GM18520 (cell line): ENCODE results near the gene KIFC1.
"Not testable (repeated sequence)": the region's sequence is repeated elsewhere in the genome, so short reads cannot be mapped to it uniquely, and the experiment has no call there.

ENCODE experiments used
- ATAC-seq: cut with Tn5 transposase; IDR thresholded peaks from one replicate; pipeline ENCODE4 v1.9.1; 2021; ENCODE audit not compliant: unreplicated experiment

The KIFC1 gene

GRCh38 chr6:33373960-33374910 is 17.4 kb upstream of the KIFC1 start:
- ATAC-seq = no peak

DNA sequence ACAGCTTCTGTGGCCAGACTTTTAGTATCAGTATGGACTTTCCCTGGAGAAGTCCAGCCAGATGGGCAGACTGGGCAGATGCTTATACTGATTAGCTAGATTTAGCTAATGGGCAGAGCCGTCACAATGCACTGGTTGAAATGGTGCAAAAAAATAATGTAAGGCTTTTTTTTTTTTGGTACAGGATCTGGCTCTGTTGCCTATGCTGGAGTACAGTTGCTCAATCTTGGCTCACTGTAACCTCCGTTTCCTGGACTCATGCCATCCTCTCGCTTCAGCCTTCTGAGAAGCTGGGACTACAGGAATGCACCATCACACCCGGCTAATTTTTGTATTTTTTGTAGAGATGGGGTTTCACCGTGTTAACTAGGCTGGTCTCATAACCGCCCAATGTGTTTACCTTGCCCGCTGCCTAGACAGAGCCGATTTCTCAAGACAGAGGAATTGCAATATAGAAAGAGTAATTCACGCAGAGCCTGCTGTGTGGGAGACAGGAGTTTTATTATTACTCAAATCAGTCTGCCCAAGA is 16.4 kb upstream of the KIFC1 start:
- ATAC-seq = no peak

GRCh38 chr6:33377171-33377570 is 14.5 kb upstream of the KIFC1 start:
- no peak for ATAC-seq

- ATAC-seq = not testable (repeated sequence)
Observed at GRCh38 chr6:33379184-33379583, 12.4 kb upstream of the KIFC1 start.

DNA sequence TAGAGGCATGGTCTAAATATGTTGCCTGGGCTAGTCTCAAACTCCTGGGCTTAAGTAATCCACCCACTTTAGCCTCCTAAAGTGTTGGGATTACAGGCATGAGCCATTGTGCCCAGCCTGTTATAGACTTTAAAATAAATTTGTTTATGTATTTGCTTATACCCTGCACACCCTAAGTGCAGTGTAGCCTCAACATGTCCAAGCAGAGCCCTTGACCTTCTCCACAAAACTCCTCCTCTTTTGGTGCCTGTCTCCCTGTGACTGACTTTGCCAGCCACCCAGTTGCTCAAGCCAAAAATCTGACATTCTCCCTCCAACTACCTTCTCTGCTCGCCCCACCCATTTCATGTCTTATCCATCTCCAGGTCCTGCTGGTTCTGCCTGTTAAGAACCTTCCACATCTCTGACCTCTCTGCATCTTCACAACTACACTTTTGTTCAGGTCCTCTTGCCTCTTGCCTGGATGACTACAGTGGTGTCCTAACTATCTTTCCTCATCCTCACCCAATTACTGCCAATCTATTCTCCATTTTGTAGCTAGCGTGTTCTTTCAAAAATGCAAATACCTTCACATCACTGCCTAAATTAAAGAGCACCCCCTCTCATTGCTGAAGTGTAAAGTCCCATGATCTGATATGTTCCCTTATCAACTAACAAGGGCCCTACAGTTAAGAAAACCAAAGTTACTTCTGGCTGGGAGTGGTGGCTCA is 11.2 kb upstream of the KIFC1 start:
- no peak for ATAC-seq

- ATAC-seq = no peak
Observed at GRCh38 chr6:33383427-33384185, 8.0 kb upstream of the KIFC1 start.

- ATAC-seq = no peak
Observed at GRCh38 chr6:33384581-33385020, 7.0 kb upstream of the KIFC1 start.

DNA sequence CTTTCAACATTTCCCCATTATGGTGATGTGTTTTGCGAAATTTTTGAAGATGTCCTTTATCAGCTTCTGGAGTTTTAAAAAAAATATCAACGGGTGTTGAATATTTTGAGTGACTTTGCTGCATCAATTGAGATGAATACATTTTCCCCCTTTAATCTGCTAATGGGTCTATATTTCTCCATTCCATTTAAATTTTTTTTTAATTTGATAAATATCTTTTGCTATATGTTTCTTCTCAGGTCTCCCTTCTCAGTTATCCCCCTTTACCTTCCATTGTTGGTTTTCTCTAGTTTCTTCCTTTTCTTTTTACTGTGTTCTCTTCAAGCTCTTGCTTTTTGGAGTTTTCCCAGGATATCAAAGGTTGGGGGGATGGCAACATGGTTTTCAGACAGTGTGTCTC is 1.4 kb upstream of the KIFC1 start:
- no peak for ATAC-seq

GRCh38 chr6:33390767-33391277 is 801 bp upstream of the KIFC1 start:
- no peak for ATAC-seq

- no peak for ATAC-seq
Observed at GRCh38 chr6:33391922-33392594, 435 bp downstream of the KIFC1 start.

GRCh38 chr6:33392595-33392948 is 949 bp downstream of the KIFC1 start:
- ATAC-seq = no peak

GRCh38 chr6:33392979-33393378 is 1.4 kb downstream of the KIFC1 start:
- ATAC-seq = no peak

GRCh38 chr6:33397541-33397940 is 5.9 kb downstream of the KIFC1 start:
- no peak for ATAC-seq

GRCh38 chr6:33398601-33399000 is 7.0 kb downstream of the KIFC1 start:
- not testable (repeated sequence) for ATAC-seq

DNA sequence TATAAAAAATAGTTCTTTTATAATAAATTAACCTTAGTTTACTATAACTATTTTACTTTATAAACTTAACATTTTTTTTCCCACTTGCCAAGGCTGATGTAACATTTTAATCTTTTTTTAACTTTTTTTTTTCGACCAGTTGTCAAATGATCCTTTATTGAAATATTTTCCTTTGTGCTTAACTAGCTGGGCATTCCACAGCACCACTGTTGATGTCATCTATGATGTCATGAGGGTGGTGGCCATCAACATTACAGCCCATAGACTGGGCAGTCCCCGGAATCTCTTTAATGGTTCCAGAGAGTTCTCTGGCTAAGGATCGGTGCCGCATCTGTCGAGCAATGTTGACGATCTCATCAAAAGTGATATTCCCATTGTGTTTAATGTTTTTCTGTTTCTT is 8.3 kb downstream of the KIFC1 start:
- ATAC-seq = not testable (repeated sequence)

DNA sequence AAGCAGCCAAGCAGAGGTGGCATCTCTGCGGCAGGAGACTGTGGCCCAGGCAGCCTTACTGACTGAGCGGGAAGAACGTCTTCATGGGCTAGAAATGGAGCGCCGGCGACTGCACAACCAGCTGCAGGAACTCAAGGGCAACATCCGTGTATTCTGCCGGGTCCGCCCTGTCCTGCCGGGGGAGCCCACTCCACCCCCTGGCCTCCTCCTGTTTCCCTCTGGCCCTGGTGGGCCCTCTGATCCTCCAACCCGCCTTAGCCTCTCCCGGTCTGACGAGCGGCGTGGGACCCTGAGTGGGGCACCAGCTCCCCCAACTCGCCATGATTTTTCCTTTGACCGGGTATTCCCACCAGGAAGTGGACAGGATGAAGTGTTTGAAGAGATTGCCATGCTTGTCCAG is 13.3 kb downstream of the KIFC1 start:
- no peak for ATAC-seq

GRCh38 chr6:33405386-33405940 is 13.8 kb downstream of the KIFC1 start:
- no peak for ATAC-seq

DNA sequence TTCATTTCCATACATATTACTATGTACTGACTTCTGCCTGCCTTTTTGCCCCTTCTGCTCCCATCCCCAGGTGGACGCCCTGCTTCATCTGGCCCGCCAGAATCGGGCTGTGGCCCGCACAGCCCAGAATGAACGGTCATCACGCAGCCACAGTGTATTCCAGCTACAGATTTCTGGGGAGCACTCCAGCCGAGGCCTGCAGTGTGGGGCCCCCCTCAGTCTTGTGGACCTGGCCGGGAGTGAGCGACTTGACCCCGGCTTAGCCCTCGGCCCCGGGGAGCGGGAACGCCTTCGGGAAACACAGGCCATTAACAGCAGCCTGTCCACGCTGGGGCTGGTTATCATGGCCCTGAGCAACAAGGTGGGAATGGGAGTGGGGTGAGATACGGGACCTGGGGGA is 14.5 kb downstream of the KIFC1 start:
- no peak for ATAC-seq

GRCh38 chr6:33407132-33407718 is 15.6 kb downstream of the KIFC1 start:
- ATAC-seq = no peak
